Erythroblast (primary cell): ENCODE measurements around the gene DHX16.

Experiments used
- GATA1 ChIP-seq: IDR thresholded peaks from 2 replicates; pipeline ENCODE4 v1.6.1; 2011; ENCODE audit warnings: low read depth, mild to moderate bottlenecking, control low read depth, low read length, moderate library complexity
- POLR2A ChIP-seq: IDR thresholded peaks from 2 replicates; pipeline ENCODE4 v1.6.1; 2011; ENCODE audit warnings: mild to moderate bottlenecking, low read length

- TF ChIP-seq POLR2A: no peak
- TF ChIP-seq GATA1: no peak
Measured at GRCh38 chr6:30646450-30647241, 26.2 kb downstream of the DHX16 start, which contains the start of gene C6orf136.
